Trophoblast cell (in vitro differentiated cells and primary cell): ENCODE measurements around the gene CYP4F11.
A peak's percentile ranks its signal among the peaks of the same experiment; 100 is the strongest.
"Not testable (repeated sequence)": the region's sequence is repeated elsewhere in the genome, so short reads cannot be mapped to it uniquely, and the experiment has no call there.

Source experiments
- DNase-seq, 2 donors: peaks; one replicate each; pipeline ENCODE4 v3.0.0-alpha.2; 2016
- H2AFZ ChIP-seq: 2 replicates; pipeline ENCODE4 v1.6.1; 2013; ENCODE audit warnings: low read length, moderate library complexity, mild to moderate bottlenecking; ENCODE audit not compliant: insufficient read depth, poor library complexity
- H2AK5ac ChIP-seq: 2 replicates; pipeline ENCODE4 v1.6.1; 2013; ENCODE audit warnings: mild to moderate bottlenecking, low read length
- H2BK120ac ChIP-seq: 2 replicates; pipeline ENCODE4 v1.6.1; 2013; ENCODE audit warnings: low read length, mild to moderate bottlenecking, moderate library complexity; ENCODE audit not compliant: insufficient read depth, poor library complexity
- H2BK12ac ChIP-seq: 2 replicates; pipeline ENCODE4 v1.6.1; 2013; ENCODE audit warnings: mild to moderate bottlenecking, low read length, moderate library complexity
- H2BK5ac ChIP-seq: 2 replicates; pipeline ENCODE4 v1.6.1; 2013; ENCODE audit warnings: low read length, low read depth, moderate library complexity, mild to moderate bottlenecking; ENCODE audit not compliant: poor library complexity
- H3K14ac ChIP-seq: 2 replicates; pipeline ENCODE4 v1.6.1; 2013; ENCODE audit warnings: mild to moderate bottlenecking, low read length
- H3K18ac ChIP-seq: 2 replicates; pipeline ENCODE4 v1.6.1; 2013; ENCODE audit warnings: mild to moderate bottlenecking, low read length
- H3K23ac ChIP-seq: 2 replicates; pipeline ENCODE4 v1.6.1; 2013; ENCODE audit warnings: low read length
- H3K27ac ChIP-seq: 2 replicates; pipeline ENCODE4 v1.5.1; 2013; ENCODE audit warnings: low read depth, mild to moderate bottlenecking, inconsistent platforms, low read length, moderate library complexity
- H3K27me3 ChIP-seq: 2 replicates; pipeline ENCODE4 v1.6.1; 2013; ENCODE audit warnings: inconsistent platforms, mild to moderate bottlenecking, low read length, moderate library complexity; ENCODE audit not compliant: insufficient read depth
- H3K36me3 ChIP-seq, 2 experiments: 1 replicate in 1 of 2; 2 replicates in 1 of 2; pipeline ENCODE4 v1.6.1; 2013; ENCODE audit warnings: low read length in 2 of 2, mild to moderate bottlenecking in 2 of 2, moderate library complexity in 1 of 2; ENCODE audit not compliant: insufficient read depth in 2 of 2, control insufficient read depth in 1 of 2
- H3K4ac ChIP-seq: 2 replicates; pipeline ENCODE4 v1.6.1; 2013; ENCODE audit warnings: low read depth, mild to moderate bottlenecking, low read length, moderate library complexity
- H3K4me1 ChIP-seq, 2 experiments: 1 replicate in 1 of 2; 2 replicates in 1 of 2; pipeline ENCODE4 v1.6.1; 2013; ENCODE audit warnings: low read length in 2 of 2, mild to moderate bottlenecking in 2 of 2, moderate library complexity in 1 of 2; ENCODE audit not compliant: insufficient read depth in 2 of 2, control insufficient read depth in 1 of 2
- H3K4me2 ChIP-seq: 2 replicates; pipeline ENCODE4 v1.6.1; 2013; ENCODE audit warnings: inconsistent platforms, mild to moderate bottlenecking, low read length, moderate library complexity
- H3K4me3 ChIP-seq: 2 replicates; pipeline ENCODE4 v1.5.1; 2013; ENCODE audit warnings: mild to moderate bottlenecking, low read depth, low read length, inconsistent platforms
- H3K79me1 ChIP-seq: one replicate; pipeline ENCODE4 v1.6.1; 2013; ENCODE audit warnings: low read length
- H3K79me2 ChIP-seq: 2 replicates; pipeline ENCODE4 v1.6.1; 2013; ENCODE audit warnings: low read length, mild to moderate bottlenecking; ENCODE audit not compliant: control insufficient read depth, insufficient read depth, poor library complexity
- H3K9ac ChIP-seq: 2 replicates; pipeline ENCODE4 v1.6.1; 2013; ENCODE audit warnings: mild to moderate bottlenecking, low read length
- H3K9me3 ChIP-seq: 2 replicates; pipeline ENCODE4 v1.6.1; 2013; ENCODE audit warnings: low read depth, mild to moderate bottlenecking, control low read depth, inconsistent platforms, low read length; ENCODE audit not compliant: insufficient read depth
- H4K12ac ChIP-seq: 2 replicates; pipeline ENCODE4 v1.6.1; 2013; ENCODE audit warnings: low read depth, mild to moderate bottlenecking, low read length, moderate library complexity
- H4K8ac ChIP-seq: 2 replicates; pipeline ENCODE4 v1.6.1; 2013; ENCODE audit warnings: low read depth, mild to moderate bottlenecking, low read length, moderate library complexity
- H4K91ac ChIP-seq: one replicate; pipeline ENCODE4 v1.6.1; 2013; ENCODE audit warnings: low read depth, mild to moderate bottlenecking, low read length, moderate library complexity
- WGBS: extraction: QIAGEN DNeasy Blood & Tissue Kit; methylation state at CpG from one replicate; pipeline ENCODE4 v1.1.7; 2013; ENCODE audit warnings: missing lambda C conversion rate; ENCODE audit not compliant: insufficient read length, insufficient coverage; ENCODE audit errors: extremely low coverage; 5-methylcytosine and 5-hydroxymethylcytosine counted together

The CYP4F11 gene

GRCh38 chr19:15974856-15975255 is 40.5 kb upstream of the CYP4F11 start:
- Histone ChIP-seq H3K18ac (no peak overlapping the region), H3K4me1 (no peaks in the 10 kb centered on the region), H3K14ac (no peak overlapping the region), H2AFZ (no peak overlapping the region), H3K27ac (no peak overlapping the region), H3K4me3 (no peak overlapping the region), H3K79me2 (no peaks in the 10 kb centered on the region), H2BK12ac (no peak overlapping the region), H2AK5ac (no peak overlapping the region), H4K91ac (no peak overlapping the region), H3K4me2 (no peak overlapping the region), H2BK5ac (no peak overlapping the region), H3K27me3 (no peaks in the 10 kb centered on the region), H3K9ac (no peak overlapping the region), H3K4ac (no peak overlapping the region), H2BK120ac (no peak overlapping the region), H3K9me3 (peaks cover 33% of the 10 kb centered on the region), H3K79me1 (no peaks in the 10 kb centered on the region), H4K12ac (no peak overlapping the region), H3K23ac (no peak overlapping the region), H3K36me3 (no peaks in the 10 kb centered on the region), H4K8ac (no peak overlapping the region)
- no CpG with 5 or more reads among the region's 5 CpGs for WGBS
- peak in 1 of 2 donors; percentile 2 for DNase-seq

- not testable (repeated sequence) for H3K23ac ChIP-seq
Observed at GRCh38 chr19:15972043-15972442, 37.7 kb upstream of the CYP4F11 start.

GRCh38 chr19:15971224-15971780 is 37.0 kb upstream of the CYP4F11 start:
- peaks cover 19% of the 10 kb centered on the region for H3K9me3 ChIP-seq
- no peak overlapping the region for H3K27ac ChIP-seq

More at GRCh38 chr19:15972043-15972442, 37.7 kb upstream of the CYP4F11 start:
- H3K18ac ChIP-seq, H3K4ac ChIP-seq, H4K12ac ChIP-seq, H3K79me2 ChIP-seq, H2BK120ac ChIP-seq, H2BK12ac ChIP-seq, H3K4me2 ChIP-seq, H3K9ac ChIP-seq, H2AFZ ChIP-seq, H3K36me3 ChIP-seq, H2AK5ac ChIP-seq, H3K14ac ChIP-seq, H4K8ac ChIP-seq, H3K27me3 ChIP-seq, H3K4me3 ChIP-seq, H3K79me1 ChIP-seq, DNase-seq, H4K91ac ChIP-seq, H3K4me1 ChIP-seq, H3K27ac ChIP-seq, H2BK5ac ChIP-seq: not testable (repeated sequence)
- H3K9me3 ChIP-seq = peaks cover 19% of the 10 kb centered on the region

DNA sequence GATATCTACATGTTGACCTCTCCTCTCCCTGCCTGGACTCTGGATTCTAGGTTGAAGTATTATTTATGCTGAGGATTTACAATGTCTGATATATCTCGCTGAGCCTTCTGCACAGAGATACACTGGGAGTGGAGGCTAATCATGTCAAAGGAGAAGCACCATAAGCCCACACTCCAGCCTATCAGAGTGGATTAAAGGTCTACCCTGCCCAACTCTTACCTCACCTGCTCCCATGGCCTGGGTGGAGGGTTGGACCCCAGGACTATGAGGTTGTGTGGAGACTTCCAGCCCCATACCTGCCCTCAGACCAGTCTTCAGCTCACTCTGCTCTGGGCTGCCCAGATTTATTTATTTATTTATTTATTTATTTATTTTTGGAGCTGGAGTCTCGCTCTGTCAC is 29.9 kb upstream of the CYP4F11 start:
- Histone ChIP-seq H3K9ac (no peak overlapping the region), H4K8ac (no peak overlapping the region), H3K4ac (no peak overlapping the region), H2BK12ac (no peak overlapping the region), H2BK5ac (no peak overlapping the region), H3K14ac (no peak overlapping the region), H3K4me3 (no peak overlapping the region), H3K36me3 (no peaks in the 10 kb centered on the region), H3K4me1 (no peaks in the 10 kb centered on the region), H4K91ac (no peak overlapping the region), H2AK5ac (no peak overlapping the region), H3K4me2 (no peak overlapping the region), H3K18ac (no peak overlapping the region), H4K12ac (no peak overlapping the region), H3K27ac (no peak overlapping the region), H3K27me3 (no peaks in the 10 kb centered on the region), H3K79me1 (no peaks in the 10 kb centered on the region), H3K79me2 (no peaks in the 10 kb centered on the region), H2BK120ac (no peak overlapping the region), H3K23ac (no peak overlapping the region), H3K9me3 (peaks cover 28% of the 10 kb centered on the region), H2AFZ (no peak overlapping the region)
- WGBS = no CpG with 5 or more reads among the region's 2 CpGs
- no peak for DNase-seq

More at GRCh38 chr19:15971224-15971780, 37.0 kb upstream of the CYP4F11 start:
- Histone ChIP-seq H3K79me1 (no peaks in the 10 kb centered on the region), H3K4me2 (no peak overlapping the region), H3K4ac (no peak overlapping the region), H3K27me3 (no peaks in the 10 kb centered on the region), H2AFZ (no peak overlapping the region), H2AK5ac (no peak overlapping the region), H2BK5ac (no peak overlapping the region), H3K4me1 (no peaks in the 10 kb centered on the region), H3K36me3 (no peaks in the 10 kb centered on the region), H3K14ac (no peak overlapping the region), H3K18ac (no peak overlapping the region), H4K91ac (no peak overlapping the region), H4K12ac (no peak overlapping the region), H2BK120ac (no peak overlapping the region), H3K4me3 (no peak overlapping the region), H3K9ac (no peak overlapping the region), H3K23ac (no peak overlapping the region), H3K79me2 (no peaks in the 10 kb centered on the region), H2BK12ac (no peak overlapping the region), H4K8ac (no peak overlapping the region)
- no CpG with 5 or more reads among the region's 5 CpGs for WGBS
- peak in 1 of 2 donors; percentile 12 for DNase-seq
